OCI-LY3 (cell line): ENCODE data around the gene CNNM1.

Experiments used
- H2AFZ ChIP-seq: fragments of 200-600, 300-600 bp; shearing (Covaris generic); 2 replicates; pipeline ENCODE4 v1.6.0; 2014; ENCODE audit warnings: antibody characterized with exemption, low read depth, low read length
- H3K27ac ChIP-seq: fragments of 200-600, 300-600 bp; sonication (generic); 2 replicates; pipeline ENCODE4 v1.5.1; 2014; ENCODE audit warnings: mild to moderate bottlenecking, low read length, moderate library complexity, mixed read lengths
- H3K27me3 ChIP-seq: fragments of 200-600, 300-600 bp; sonication (generic); 2 replicates; pipeline ENCODE4 v1.6.1; 2014; ENCODE audit warnings: low read depth, low read length, mixed read lengths
- H3K36me3 ChIP-seq: fragments of 200-600, 300-600 bp; sonication (generic); replicated peaks from 2 replicates; pipeline ENCODE3; 2014; ENCODE audit warnings: low read depth, low read length, mixed read lengths
- H3K4me1 ChIP-seq: fragments of 300-600, 200-600 bp; sonication (generic); 2 replicates; pipeline ENCODE4 v1.6.1; 2014; ENCODE audit warnings: low read length, mixed read lengths
- H3K4me2 ChIP-seq: fragments of 200-600, 300-600 bp; sonication (generic); 2 replicates; pipeline ENCODE4 v1.6.1; 2014; ENCODE audit warnings: low read length, mixed read lengths
- H3K4me3 ChIP-seq: fragments of 300-600, 200-600 bp; sonication (generic); 2 replicates; pipeline ENCODE4 v1.5.1; 2014; ENCODE audit warnings: antibody characterized with exemption, mild to moderate bottlenecking, low read length, moderate library complexity
- H3K79me2 ChIP-seq: fragments of 300-600, 200-600 bp; shearing (Covaris generic); 2 replicates; pipeline ENCODE4 v1.6.1; 2014; ENCODE audit warnings: mild to moderate bottlenecking, low read length, mixed read lengths
- H3K9ac ChIP-seq: fragments of 300-600, 200-600 bp; shearing (Covaris generic); 2 replicates; pipeline ENCODE4 v1.6.0; 2014; ENCODE audit warnings: mild to moderate bottlenecking, low read length, moderate library complexity
- H3K9me3 ChIP-seq: fragments of 200-600, 300-600 bp; shearing (Covaris generic); 2 replicates; pipeline ENCODE4 v1.6.1; 2014; ENCODE audit warnings: low read length, mixed read lengths; ENCODE audit not compliant: insufficient read depth
- H4K20me1 ChIP-seq: fragments of 200-600, 300-600 bp; sonication (generic); 2 replicates; pipeline ENCODE4 v1.6.1; 2016; ENCODE audit warnings: low read length, mixed read lengths; ENCODE audit not compliant: insufficient read depth
- CTCF ChIP-seq: fragments of 200-600, 300-600 bp; sonication (generic); IDR thresholded peaks from 2 replicates; pipeline ENCODE4 v1.5.1; 2014; ENCODE audit warnings: antibody characterized with exemption, low read length, low read depth
- EZH2phosphoT487 ChIP-seq: fragments of 200-600 bp; shearing (Covaris generic); IDR thresholded peaks from 2 replicates; pipeline ENCODE4 v1.6.1; 2018; ENCODE audit warnings: antibody characterized with exemption, mixed run types, low read depth

Gene CNNM1

GRCh38 chr10:99389729-99390480, 60.7 kb downstream of the CNNM1 start:
- H2AFZ ChIP-seq, result no peak overlapping the region
- H3K9ac ChIP-seq, result no peak overlapping the region
- H3K4me1 ChIP-seq, result peaks cover 22% of the 10 kb centered on the region
- no peaks in the 10 kb centered on the region for H4K20me1 ChIP-seq
- H3K27ac ChIP-seq, result no peak overlapping the region
- H3K27me3 ChIP-seq, result no peaks in the 10 kb centered on the region
- H3K4me2 ChIP-seq, result no peak overlapping the region
- no peak for TF ChIP-seq CTCF
- H3K9me3 ChIP-seq, result no peaks in the 10 kb centered on the region
- H3K79me2 ChIP-seq, result no peaks in the 10 kb centered on the region
- no peak overlapping the region for H3K4me3 ChIP-seq
- H3K36me3 ChIP-seq, result no peaks in the 10 kb centered on the region

DNA sequence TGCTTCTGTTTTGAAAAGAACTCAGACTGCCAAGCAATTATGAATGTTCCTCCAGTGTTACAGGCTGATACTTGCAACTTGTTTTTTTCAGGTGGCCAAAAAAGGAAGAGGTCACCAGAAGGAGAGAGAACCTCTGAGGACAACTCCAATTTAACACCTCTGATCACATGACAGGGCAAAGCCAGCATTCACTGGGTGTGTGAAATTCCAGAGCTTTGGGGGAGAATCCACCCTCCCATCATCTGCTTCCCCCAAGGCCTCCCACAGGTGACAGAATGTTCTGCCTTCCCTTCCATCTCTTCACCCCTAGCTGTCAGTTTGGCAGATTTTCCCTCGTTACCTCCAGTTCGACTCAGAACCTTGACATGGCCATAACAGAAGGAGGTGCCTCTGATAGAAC, 62.2 kb downstream of the CNNM1 start:
- TF ChIP-seq EZH2phosphoT487, result no peak
- no peak for TF ChIP-seq CTCF
- Histone ChIP-seq H3K9ac (no peak overlapping the region), H4K20me1 (no peaks in the 10 kb centered on the region), H2AFZ (no peak overlapping the region), H3K27me3 (no peaks in the 10 kb centered on the region), H3K79me2 (no peaks in the 10 kb centered on the region), H3K4me2 (no peak overlapping the region), H3K27ac (no peak overlapping the region), H3K36me3 (no peaks in the 10 kb centered on the region), H3K4me1 (peaks cover 15% of the 10 kb centered on the region), H3K9me3 (no peaks in the 10 kb centered on the region), H3K4me3 (no peak overlapping the region)

DNA sequence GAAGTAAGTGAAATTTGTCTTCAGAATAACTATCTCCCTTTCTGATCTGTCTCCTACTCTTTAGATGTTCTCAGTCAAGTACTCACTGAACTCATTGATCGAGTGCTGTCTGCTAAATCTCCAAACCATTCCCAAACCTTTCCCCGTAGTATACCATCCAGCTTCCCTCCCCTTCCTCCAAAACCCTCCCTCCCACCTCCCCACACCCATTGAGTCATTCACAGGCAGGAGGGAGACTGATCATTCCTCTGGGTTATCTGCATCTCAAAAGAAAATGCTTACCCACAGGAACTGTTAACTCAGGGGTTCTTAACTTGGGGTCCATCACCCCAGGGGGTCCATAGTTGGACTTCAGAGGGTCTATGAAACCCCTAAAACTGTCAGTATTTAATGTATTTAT, 63.9 kb downstream of the CNNM1 start:
- H3K4me2 ChIP-seq, result peak overlapping the region; percentile 56; the same call in 1 of the 2 replicates
- H3K27me3 ChIP-seq, result no peaks in the 10 kb centered on the region
- TF ChIP-seq EZH2phosphoT487 (no peak), CTCF (no peak)
- H3K4me3 ChIP-seq, result no peak overlapping the region
- H3K9ac ChIP-seq, result no peak overlapping the region
- no peak overlapping the region for H2AFZ ChIP-seq
- no peaks in the 10 kb centered on the region for H3K79me2 ChIP-seq
- no peaks in the 10 kb centered on the region for H4K20me1 ChIP-seq
- H3K36me3 ChIP-seq, result no peaks in the 10 kb centered on the region
- H3K4me1 ChIP-seq, result peaks cover 12% of the 10 kb centered on the region
- H3K27ac ChIP-seq, result no peak overlapping the region
- no peaks in the 10 kb centered on the region for H3K9me3 ChIP-seq

DNA sequence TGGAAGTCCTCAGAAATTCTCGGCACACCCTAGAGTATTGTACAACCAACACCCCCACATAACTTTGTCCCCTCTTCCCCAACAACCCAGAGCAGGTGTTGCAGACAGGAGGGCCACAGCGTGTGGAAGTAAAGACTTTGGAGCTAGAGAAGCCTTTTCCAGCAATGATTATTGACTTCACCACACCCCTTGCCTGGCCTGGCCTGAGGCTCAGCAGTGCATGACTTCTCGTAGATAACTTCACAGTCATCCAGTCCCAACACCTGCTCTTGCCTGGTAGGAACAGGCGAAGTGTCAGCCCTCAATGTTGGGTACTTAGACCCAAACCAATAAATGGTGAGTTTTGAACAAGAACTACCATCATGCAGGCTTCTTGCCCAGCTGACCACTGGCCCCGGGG, 64.5 kb downstream of the CNNM1 start:
- no peaks in the 10 kb centered on the region for H3K27me3 ChIP-seq
- no peak overlapping the region for H2AFZ ChIP-seq
- H3K4me3 ChIP-seq, result no peak overlapping the region
- H3K9me3 ChIP-seq, result no peaks in the 10 kb centered on the region
- no peaks in the 10 kb centered on the region for H4K20me1 ChIP-seq
- no peaks in the 10 kb centered on the region for H3K79me2 ChIP-seq
- H3K4me2 ChIP-seq, result no peak overlapping the region
- no peak overlapping the region for H3K9ac ChIP-seq
- TF ChIP-seq CTCF, result no peak
- no peak for TF ChIP-seq EZH2phosphoT487
- peaks cover 14% of the 10 kb centered on the region for H3K4me1 ChIP-seq
- no peaks in the 10 kb centered on the region for H3K36me3 ChIP-seq
- H3K27ac ChIP-seq, result no peak overlapping the region
